ENCODE results near the gene NADK2. TPM values are rescaled to one million over a fixed set of nuclear protein-coding genes. Genes with fewer than 3 reads are reported as not detected.

NADK2 gene
- polyA plus RNA-seq, 1 of the 3 experiments (the other 2 are of a cell fraction): 7.6 TPM

DNA sequence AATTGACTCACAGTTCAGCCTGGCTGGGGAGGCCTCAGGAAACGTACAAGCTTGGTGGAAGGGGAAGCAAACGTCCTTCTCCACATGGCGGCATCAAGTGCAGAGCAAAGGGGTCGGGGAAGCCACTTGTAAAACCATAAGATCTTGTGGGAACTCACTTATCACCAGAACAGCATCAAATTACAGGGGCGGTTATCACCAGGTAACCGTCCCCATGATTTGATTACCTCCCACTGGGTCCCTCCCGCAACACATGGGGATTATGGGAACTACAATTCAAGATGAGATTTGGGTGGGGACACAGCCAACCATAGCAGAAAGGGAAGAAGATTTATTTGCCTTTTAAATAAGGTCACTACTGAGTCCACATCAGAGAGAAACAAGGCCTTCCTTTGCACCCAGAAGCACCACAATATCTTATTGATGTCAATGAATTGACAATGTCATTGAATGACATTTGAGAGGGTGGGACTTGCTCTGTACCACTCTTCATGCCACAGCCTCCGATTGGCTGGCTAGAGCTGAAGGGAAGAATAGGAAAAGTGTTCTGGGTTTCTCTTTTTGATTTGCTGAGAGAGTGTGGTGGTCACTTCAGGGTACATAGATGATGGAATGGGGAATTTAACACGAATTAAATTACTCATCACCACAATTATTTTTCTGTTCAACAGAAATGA, 78.8 kb downstream of the NADK2 start:
- H3K27me3 ChIP-seq (ENCODE audit: insufficient read depth): no peaks in the 10 kb centered on the region
- CTCF ChIA-PET: interaction anchor here (1.1 kb wide), 1 partner anchor 84 kb away, joined by 3 read pairs; no protein-coding TSS in a partner anchor
- DNase-seq: no peak
- H3K79me2 ChIP-seq (ENCODE audit: insufficient read depth): peaks cover 35% of the 10 kb centered on the region
- H3K4me2 ChIP-seq: no peak overlapping the region
- no peaks in the 10 kb centered on the region for H3F3A ChIP-seq (replicated peaks; ENCODE audit: insufficient read depth)
- peaks cover 44 to 87% of the 10 kb centered on the region in 2 experiments for H3K36me3 ChIP-seq (replicated peaks in 1 of 2; ENCODE audit: control insufficient read depth in 1 of 2, insufficient read depth in 2 of 2, low read length in 1 of 2)
- no peak overlapping the region for H2AFZ ChIP-seq (ENCODE audit: low read depth)
- H3K4me3 ChIP-seq (ENCODE audit: low read depth in 2 of 2, low read length in 1 of 2): no peak overlapping the region
- H3K27ac ChIP-seq (ENCODE audit: low read depth in 2 of 2, low read length in 1 of 2): no peak overlapping the region
- H3K9me3 ChIP-seq: no peaks in the 10 kb centered on the region
- H3K9me2 ChIP-seq: no peaks in the 10 kb centered on the region
- H4K20me1 ChIP-seq (ENCODE audit: insufficient read depth): no peaks in the 10 kb centered on the region
- WGBS (ENCODE audit: low lambda C conversion rate): 93% methylated on average over 9 of the region's 9 CpGs
- POLR2A ChIA-PET: interaction anchor here (1.1 kb wide), 1 partner anchor 75 kb away, joined by 3 read pairs; no protein-coding TSS in a partner anchor
- TF ChIP-seq, protein P1, sequence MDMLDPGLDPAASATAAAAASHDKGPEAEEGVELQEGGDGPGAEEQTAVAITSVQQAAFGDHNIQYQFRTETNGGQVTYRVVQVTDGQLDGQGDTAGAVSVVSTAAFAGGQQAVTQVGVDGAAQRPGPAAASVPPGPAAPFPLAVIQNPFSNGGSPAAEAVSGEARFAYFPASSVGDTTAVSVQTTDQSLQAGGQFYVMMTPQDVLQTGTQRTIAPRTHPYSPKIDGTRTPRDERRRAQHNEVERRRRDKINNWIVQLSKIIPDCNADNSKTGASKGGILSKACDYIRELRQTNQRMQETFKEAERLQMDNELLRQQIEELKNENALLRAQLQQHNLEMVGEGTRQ (IDR thresholded peaks at IDR 0.05; ENCODE audit: borderline replicate concordance, low read depth, low read length): no peak
- peaks cover 23 to 27% of the 10 kb centered on the region in 2 experiments for H3K4me1 ChIP-seq (ENCODE audit: control insufficient read depth in 1 of 2, insufficient read depth in 2 of 2, low read depth in 1 of 2, low read length in 1 of 2)
- H3K9ac ChIP-seq: no peak overlapping the region

DNA sequence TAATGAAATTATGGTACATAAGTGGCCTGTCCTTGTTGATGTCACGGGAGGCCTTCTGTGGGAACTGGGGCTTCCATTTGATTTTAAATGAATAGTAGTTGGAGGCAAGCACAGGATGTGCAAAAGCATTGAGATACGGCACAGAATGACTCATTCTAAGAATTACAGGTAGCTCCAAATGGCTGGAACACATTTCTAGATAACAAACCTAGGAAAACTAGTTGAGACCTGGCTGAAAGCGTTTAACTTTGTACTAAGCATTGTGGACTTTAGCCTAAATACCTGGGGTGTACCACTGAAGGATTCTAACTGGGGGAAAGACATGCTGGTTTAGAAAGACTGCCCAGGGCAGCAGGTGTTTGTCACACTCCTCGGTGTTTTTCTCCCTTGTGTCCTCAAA, 80.4 kb downstream of the NADK2 start:
- Histone ChIP-seq H3K79me2 (ENCODE audit: insufficient read depth) (peaks cover 40% of the 10 kb centered on the region), H3K4me2 (no peak overlapping the region), H3K4me1 (ENCODE audit: control insufficient read depth in 1 of 2, insufficient read depth in 2 of 2, low read depth in 1 of 2, low read length in 1 of 2) (peaks cover 38 to 42% of the 10 kb centered on the region in 2 experiments), H2AFZ (ENCODE audit: low read depth) (no peak overlapping the region), H3K27ac (ENCODE audit: low read depth in 2 of 2, low read length in 1 of 2) (peak overlapping the region in 1 of 2 experiments; percentile 40; a peak in 1 of 4 replicates), H3K4me3 (ENCODE audit: low read depth in 2 of 2, low read length in 1 of 2) (no peak overlapping the region), H3K36me3 (replicated peaks in 1 of 2; ENCODE audit: control insufficient read depth in 1 of 2, insufficient read depth in 2 of 2, low read length in 1 of 2) (peaks cover 42 to 81% of the 10 kb centered on the region in 2 experiments), H3K9ac (no peak overlapping the region), H3K9me2 (no peaks in the 10 kb centered on the region), H3K9me3 (no peaks in the 10 kb centered on the region), H3K27me3 (ENCODE audit: insufficient read depth) (no peaks in the 10 kb centered on the region), H4K20me1 (ENCODE audit: insufficient read depth) (no peaks in the 10 kb centered on the region), H3F3A (replicated peaks; ENCODE audit: insufficient read depth) (no peaks in the 10 kb centered on the region)
- DNase-seq: no peak
- ChIA-PET POLR2A (no interaction called here), CTCF (no interaction called here)
- 90% methylated on average over 4 of the region's 4 CpGs for WGBS (ENCODE audit: low lambda C conversion rate)
- TF ChIP-seq RXRA (IDR thresholded peaks at IDR 0.05; ENCODE audit: borderline replicate concordance, low read depth) (no peak), NRF1 (IDR thresholded peaks at IDR 0.05; ENCODE audit: low read depth, low read length) (no peak), FOXJ3 (CRISPR knock-in tag; IDR thresholded peaks at IDR 0.05) (no peak), SMC3 (IDR thresholded peaks at IDR 0.05; ENCODE audit: low read depth, low read length) (no peak), TEAD4 (IDR thresholded peaks at IDR 0.05; ENCODE audit: borderline replicate concordance, insufficient read depth) (no peak), NFIC (IDR thresholded peaks at IDR 0.05; ENCODE audit: borderline replicate concordance) (no peak), RFX5 (IDR thresholded peaks at IDR 0.05; ENCODE audit: low read length) (no peak), MEF2A (IDR thresholded peaks at IDR 0.05; ENCODE audit: borderline replicate concordance, low read depth) (no peak), ELF1 (IDR thresholded peaks at IDR 0.05) (no peak), FOSL2 (IDR thresholded peaks at IDR 0.05; ENCODE audit: borderline replicate concordance, low read depth) (no peak), EP300 (IDR thresholded peaks at IDR 0.05; ENCODE audit: borderline replicate concordance in 1 of 2, low read depth in 1 of 2, low read length in 1 of 2) (no peak), EZH2phosphoT487 (IDR thresholded peaks at IDR 0.05; ENCODE audit: borderline replicate concordance, low read depth) (no peak), CHD2 (IDR thresholded peaks at IDR 0.05; ENCODE audit: low read length, partially characterized antibody) (no peak)
- TF ChIP-seq, protein P2, sequence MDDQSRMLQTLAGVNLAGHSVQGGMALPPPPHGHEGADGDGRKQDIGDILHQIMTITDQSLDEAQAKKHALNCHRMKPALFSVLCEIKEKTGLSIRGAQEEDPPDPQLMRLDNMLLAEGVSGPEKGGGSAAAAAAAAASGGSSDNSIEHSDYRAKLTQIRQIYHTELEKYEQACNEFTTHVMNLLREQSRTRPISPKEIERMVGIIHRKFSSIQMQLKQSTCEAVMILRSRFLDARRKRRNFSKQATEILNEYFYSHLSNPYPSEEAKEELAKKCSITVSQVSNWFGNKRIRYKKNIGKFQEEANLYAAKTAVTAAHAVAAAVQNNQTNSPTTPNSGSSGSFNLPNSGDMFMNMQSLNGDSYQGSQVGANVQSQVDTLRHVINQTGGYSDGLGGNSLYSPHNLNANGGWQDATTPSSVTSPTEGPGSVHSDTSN (IDR thresholded peaks at IDR 0.05): no peak
- TF ChIP-seq, protein P3, sequence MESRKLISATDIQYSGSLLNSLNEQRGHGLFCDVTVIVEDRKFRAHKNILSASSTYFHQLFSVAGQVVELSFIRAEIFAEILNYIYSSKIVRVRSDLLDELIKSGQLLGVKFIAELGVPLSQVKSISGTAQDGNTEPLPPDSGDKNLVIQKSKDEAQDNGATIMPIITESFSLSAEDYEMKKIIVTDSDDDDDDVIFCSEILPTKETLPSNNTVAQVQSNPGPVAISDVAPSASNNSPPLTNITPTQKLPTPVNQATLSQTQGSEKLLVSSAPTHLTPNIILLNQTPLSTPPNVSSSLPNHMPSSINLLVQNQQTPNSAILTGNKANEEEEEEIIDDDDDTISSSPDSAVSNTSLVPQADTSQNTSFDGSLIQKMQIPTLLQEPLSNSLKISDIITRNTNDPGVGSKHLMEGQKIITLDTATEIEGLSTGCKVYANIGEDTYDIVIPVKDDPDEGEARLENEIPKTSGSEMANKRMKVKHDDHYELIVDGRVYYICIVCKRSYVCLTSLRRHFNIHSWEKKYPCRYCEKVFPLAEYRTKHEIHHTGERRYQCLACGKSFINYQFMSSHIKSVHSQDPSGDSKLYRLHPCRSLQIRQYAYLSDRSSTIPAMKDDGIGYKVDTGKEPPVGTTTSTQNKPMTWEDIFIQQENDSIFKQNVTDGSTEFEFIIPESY (IDR thresholded peaks at IDR 0.05; ENCODE audit: borderline replicate concordance, low read depth): no peak
- TF ChIP-seq, protein P4, sequence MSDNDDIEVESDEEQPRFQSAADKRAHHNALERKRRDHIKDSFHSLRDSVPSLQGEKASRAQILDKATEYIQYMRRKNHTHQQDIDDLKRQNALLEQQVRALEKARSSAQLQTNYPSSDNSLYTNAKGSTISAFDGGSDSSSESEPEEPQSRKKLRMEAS (IDR thresholded peaks at IDR 0.05; ENCODE audit: low read depth): no peak
- TF ChIP-seq, protein P5, sequence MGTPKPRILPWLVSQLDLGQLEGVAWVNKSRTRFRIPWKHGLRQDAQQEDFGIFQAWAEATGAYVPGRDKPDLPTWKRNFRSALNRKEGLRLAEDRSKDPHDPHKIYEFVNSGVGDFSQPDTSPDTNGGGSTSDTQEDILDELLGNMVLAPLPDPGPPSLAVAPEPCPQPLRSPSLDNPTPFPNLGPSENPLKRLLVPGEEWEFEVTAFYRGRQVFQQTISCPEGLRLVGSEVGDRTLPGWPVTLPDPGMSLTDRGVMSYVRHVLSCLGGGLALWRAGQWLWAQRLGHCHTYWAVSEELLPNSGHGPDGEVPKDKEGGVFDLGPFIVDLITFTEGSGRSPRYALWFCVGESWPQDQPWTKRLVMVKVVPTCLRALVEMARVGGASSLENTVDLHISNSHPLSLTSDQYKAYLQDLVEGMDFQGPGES (IDR thresholded peaks at IDR 0.05; ENCODE audit: low read depth, low read length): no peak
- TF ChIP-seq, protein P6, sequence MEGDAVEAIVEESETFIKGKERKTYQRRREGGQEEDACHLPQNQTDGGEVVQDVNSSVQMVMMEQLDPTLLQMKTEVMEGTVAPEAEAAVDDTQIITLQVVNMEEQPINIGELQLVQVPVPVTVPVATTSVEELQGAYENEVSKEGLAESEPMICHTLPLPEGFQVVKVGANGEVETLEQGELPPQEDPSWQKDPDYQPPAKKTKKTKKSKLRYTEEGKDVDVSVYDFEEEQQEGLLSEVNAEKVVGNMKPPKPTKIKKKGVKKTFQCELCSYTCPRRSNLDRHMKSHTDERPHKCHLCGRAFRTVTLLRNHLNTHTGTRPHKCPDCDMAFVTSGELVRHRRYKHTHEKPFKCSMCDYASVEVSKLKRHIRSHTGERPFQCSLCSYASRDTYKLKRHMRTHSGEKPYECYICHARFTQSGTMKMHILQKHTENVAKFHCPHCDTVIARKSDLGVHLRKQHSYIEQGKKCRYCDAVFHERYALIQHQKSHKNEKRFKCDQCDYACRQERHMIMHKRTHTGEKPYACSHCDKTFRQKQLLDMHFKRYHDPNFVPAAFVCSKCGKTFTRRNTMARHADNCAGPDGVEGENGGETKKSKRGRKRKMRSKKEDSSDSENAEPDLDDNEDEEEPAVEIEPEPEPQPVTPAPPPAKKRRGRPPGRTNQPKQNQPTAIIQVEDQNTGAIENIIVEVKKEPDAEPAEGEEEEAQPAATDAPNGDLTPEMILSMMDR (IDR thresholded peaks at IDR 0.05): no peak
